ENCODE data around the gene PHKA2.
"Not testable (repeated sequence)": the region's sequence is repeated elsewhere in the genome, so short reads cannot be mapped to it uniquely, and the experiment has no call there.

The PHKA2 gene

GRCh38 chrX:18983666-18984380 lies at the start of gene PHKA2:
Gene PHKA2 (minus strand): TSS chrX:18984114. CDS start chrX:18983932, 182 bp downstream.
- DNase-seq (ENCODE audit: low read depth) = peak; percentile 6

- DNase-seq (ENCODE audit: low read depth) = no peak
Observed at GRCh38 chrX:19030805-19031204, 46.9 kb upstream of the PHKA2 start.

- DNase-seq (ENCODE audit: low read depth) = no peak
Observed at GRCh38 chrX:19028560-19028959, 44.6 kb upstream of the PHKA2 start.

GRCh38 chrX:19024366-19024765 lies 40.5 kb upstream of the PHKA2 start:
- DNase-seq (ENCODE audit: low read depth) = no peak

GRCh38 chrX:19019996-19020395 lies 36.1 kb upstream of the PHKA2 start:
- DNase-seq (ENCODE audit: low read depth) = no peak

- DNase-seq (ENCODE audit: low read depth) = peak; percentile 6
Observed at GRCh38 chrX:19017271-19017670, 33.4 kb upstream of the PHKA2 start.

- DNase-seq (ENCODE audit: low read depth) = not testable (repeated sequence)
Observed at GRCh38 chrX:19016614-19017013, 32.7 kb upstream of the PHKA2 start.

- no peak for DNase-seq (ENCODE audit: low read depth)
Observed at GRCh38 chrX:19007868-19008267, 24.0 kb upstream of the PHKA2 start.

GRCh38 chrX:19007011-19007410 lies 23.1 kb upstream of the PHKA2 start:
- no peak for DNase-seq (ENCODE audit: low read depth)

- no peak for DNase-seq (ENCODE audit: low read depth)
Observed at GRCh38 chrX:19005909-19006308, 22.0 kb upstream of the PHKA2 start.

GRCh38 chrX:19003756-19004155 lies 19.8 kb upstream of the PHKA2 start:
- DNase-seq (ENCODE audit: low read depth) = no peak

GRCh38 chrX:18998653-18999052 lies 14.7 kb upstream of the PHKA2 start:
- no peak for DNase-seq (ENCODE audit: low read depth)

GRCh38 chrX:18997916-18998315 lies 14.0 kb upstream of the PHKA2 start:
- no peak for DNase-seq (ENCODE audit: low read depth)

- no peak for DNase-seq (ENCODE audit: low read depth)
Observed at GRCh38 chrX:18996536-18996935, 12.6 kb upstream of the PHKA2 start.

- DNase-seq (ENCODE audit: low read depth) = peak; percentile 5
Observed at GRCh38 chrX:18995221-18995620, 11.3 kb upstream of the PHKA2 start.

- DNase-seq (ENCODE audit: low read depth) = peak; percentile 51
Observed at GRCh38 chrX:18994713-18995112, 10.8 kb upstream of the PHKA2 start.

GRCh38 chrX:18992829-18993228 lies 8.9 kb upstream of the PHKA2 start:
- DNase-seq (ENCODE audit: low read depth) = no peak

GRCh38 chrX:18985186-18985435 lies 1.2 kb upstream of the PHKA2 start:
- DNase-seq (ENCODE audit: low read depth) = no peak

GRCh38 chrX:18984381-18985185 lies 669 bp upstream of the PHKA2 start:
- DNase-seq (ENCODE audit: low read depth) = peak; percentile 31

GRCh38 chrX:18981124-18981807 lies 2.6 kb downstream of the PHKA2 start:
- DNase-seq (ENCODE audit: low read depth) = no peak

- not testable (repeated sequence) for DNase-seq (ENCODE audit: low read depth)
Observed at GRCh38 chrX:18980262-18980661, 3.7 kb downstream of the PHKA2 start.

GRCh38 chrX:18974993-18975392 lies 8.9 kb downstream of the PHKA2 start:
- DNase-seq (ENCODE audit: low read depth) = no peak

- DNase-seq (ENCODE audit: low read depth) = no peak
Observed at GRCh38 chrX:18973527-18974192, 10.3 kb downstream of the PHKA2 start.
